B cell (primary cell): ENCODE data around the gene C10orf90. TPM values are rescaled to one million over a fixed set of nuclear protein-coding genes. Genes with fewer than 3 reads are reported as not detected.

ENCODE experiments used
- ATAC-seq: fragments of 200-7000 bp; cut with Tn5 transposase; one replicate; pipeline ENCODE4 v1.10.0; 2021; ENCODE audit warnings: low read depth, mild to moderate bottlenecking, moderate number of reproducible peaks, moderate library complexity
- CTCF ChIA-PET: fragments of 350-600 bp; sonication (Branson Sonifier 250); formaldehyde crosslinking; loops from one replicate; lab custom pipeline; 2021; ENCODE audit warnings: antibody characterized with exemption, inconsistent platforms; lab: Charles Lee
- POLR2A ChIA-PET: fragments of 350-600 bp; sonication (Branson Sonifier 250); formaldehyde crosslinking; loops from one replicate; lab custom pipeline; 2021; ENCODE audit warnings: antibody characterized with exemption; lab: Charles Lee
- DNase-seq: peaks from one replicate; pipeline ENCODE4 v3.0.0; 2013
- H2AFZ ChIP-seq: 2 replicates; pipeline ENCODE4 v1.6.1; 2012; ENCODE audit warnings: mild to moderate bottlenecking, low read depth, low read length; ENCODE audit not compliant: insufficient read depth, poor library complexity, severe bottlenecking
- H3K27ac ChIP-seq, 2 donors: 1 replicate in 1 of 2; 2 replicates in 1 of 2; pipeline ENCODE4 v1.5.1; 2012 to 2013; ENCODE audit warnings: low read length in 2 of 2, mild to moderate bottlenecking in 2 of 2, moderate library complexity in 1 of 2
- H3K27me3 ChIP-seq, 4 experiments: fragments of 200-600 bp in 1 of 4; sonication (generic) in 1 of 4; replicated peaks in 1 of 4; 1 replicate in 2 of 4; 2 replicates in 2 of 4; pipeline versions ENCODE4 v1.6.1 to v1.7.0; 2013 to 2016; ENCODE audit warnings: low read length in 3 of 4, mild to moderate bottlenecking in 2 of 4, mixed read lengths in 1 of 4, moderate library complexity in 1 of 4; ENCODE audit not compliant: insufficient read depth in 4 of 4, control insufficient read depth in 3 of 4; ENCODE audit errors: control extremely low read depth in 1 of 4
- H3K36me3 ChIP-seq, 2 experiments: replicated peaks in 1 of 2; 1 replicate in 1 of 2; 2 replicates in 1 of 2; pipeline versions ENCODE4 v1.6.1 to v1.7.1; 2013; ENCODE audit warnings: low read length in 1 of 2; ENCODE audit not compliant: insufficient read depth in 2 of 2, control insufficient read depth in 1 of 2; ENCODE audit errors: control extremely low read depth in 1 of 2, extremely low read depth in 1 of 2
- H3K4me1 ChIP-seq, 2 donors: fragments of 200-600 bp in 1 of 2; sonication (generic) in 1 of 2; 1 replicate in 1 of 2; 2 replicates in 1 of 2; pipeline versions ENCODE4 v1.5.1 to v1.6.1; 2013 to 2017; ENCODE audit warnings: low read length in 2 of 2; ENCODE audit not compliant: control insufficient read depth in 2 of 2, insufficient read depth in 2 of 2
- H3K4me2 ChIP-seq: replicated peaks from 2 replicates; pipeline ENCODE3; 2012; ENCODE audit warnings: mild to moderate bottlenecking, low read depth, low read length; ENCODE audit not compliant: poor library complexity, severe bottlenecking
- H3K4me3 ChIP-seq, 5 experiments: fragments of 200-600 bp in 1 of 5; sonication (generic) in 1 of 5; 1 replicate in 3 of 5; 2 replicates in 2 of 5; pipeline versions ENCODE4 v1.5.1 to v1.7.0; 2011 to 2016; ENCODE audit warnings: low read length in 4 of 5, mild to moderate bottlenecking in 4 of 5, low read depth in 2 of 5, control low read depth in 1 of 5, moderate library complexity in 1 of 5; ENCODE audit not compliant: insufficient read depth in 1 of 5; ENCODE audit errors: control extremely low read depth in 1 of 5, extremely low read depth in 1 of 5
- H3K79me2 ChIP-seq: fragments of 200-600 bp; sonication (generic); one replicate; pipeline ENCODE4 v1.6.0; 2016; ENCODE audit warnings: low read length; ENCODE audit not compliant: control insufficient read depth, insufficient read depth
- H3K9ac ChIP-seq: fragments of 200-600 bp; sonication (generic); 2 replicates; pipeline ENCODE4 v1.6.1; 2017; ENCODE audit warnings: mild to moderate bottlenecking, low read length, moderate library complexity
- H3K9me3 ChIP-seq, 3 donors: one replicate each; pipeline versions ENCODE4 v1.6.1 to v1.7.1; 2013; ENCODE audit warnings: low read length in 2 of 3; ENCODE audit not compliant: control insufficient read depth in 2 of 3, insufficient read depth in 1 of 3; ENCODE audit errors: control extremely low read depth in 1 of 3
- H4K20me1 ChIP-seq: 2 replicates; pipeline ENCODE4 v1.6.0; 2012; ENCODE audit warnings: mild to moderate bottlenecking, low read length; ENCODE audit not compliant: insufficient read depth, control insufficient read depth, poor library complexity, severe bottlenecking
- H3K27ac Mint-ChIP-seq: one replicate; pipeline ENCODE4 v1.8.0; 2021; ENCODE audit warnings: mixed read lengths
- H3K27me3 Mint-ChIP-seq: one replicate; pipeline ENCODE4 v1.8.0; 2021; ENCODE audit warnings: mixed read lengths
- H3K4me1 Mint-ChIP-seq: one replicate; pipeline ENCODE4 v1.8.0; 2021; ENCODE audit warnings: mixed read lengths
- H3K4me3 Mint-ChIP-seq: one replicate; pipeline ENCODE4 v1.8.0; 2021; ENCODE audit warnings: mixed read lengths
- H3K9me3 Mint-ChIP-seq: one replicate; pipeline ENCODE4 v1.8.0; 2022; ENCODE audit warnings: mixed read lengths; ENCODE audit not compliant: insufficient read depth
- EZH2 ChIP-seq: IDR thresholded peaks from 2 replicates; pipeline ENCODE4 v1.6.1; 2012; ENCODE audit warnings: borderline replicate concordance, low read depth, mild to moderate bottlenecking, moderate library complexity, low read length; ENCODE audit not compliant: insufficient read depth, poor library complexity, severe bottlenecking
- WGBS: methylation state at CpG from one replicate; pipeline ENCODE4 v1.1.5; 2013; ENCODE audit warnings: missing lambda C conversion rate; ENCODE audit not compliant: insufficient coverage; 5-methylcytosine and 5-hydroxymethylcytosine counted together
- intact Hi-C: fragments of 100-400 bp; cut with micrococcal nuclease; formaldehyde crosslinking; loops from one replicate; pipeline ENCODE4 v1.10.0; 2022
- polyA plus RNA-seq: library from polyadenylated mRNA; depleted of rRNA; stranded (reverse); fragments of >200 nt; gene quantifications from 2 replicates; pipeline ENCODE4 v1.2.3, GENCODE V29; 2012
- total RNA-seq, 2 donors: library from RNA; stranded (reverse); fragments of 120-200 nt in 1 of 2; gene quantifications; 1 replicate in 1 of 2; 2 replicates in 1 of 2; pipeline versions ENCODE4 v1.2.3 to v1.2.4, GENCODE V29; 2013 to 2022
- TF ChIP-seq, protein P1 (sequence below): fragments of 200-600 bp; IDR thresholded peaks from one replicate; pipeline ENCODE4 v1.8.0; 2022; ENCODE audit warnings: antibody characterized with exemption, mild to moderate bottlenecking

The C10orf90 gene
- total and polyA plus RNA-seq, 2 donors (not counting 1 experiment from before 2014, with no cell fraction given) = not detected

DNA sequence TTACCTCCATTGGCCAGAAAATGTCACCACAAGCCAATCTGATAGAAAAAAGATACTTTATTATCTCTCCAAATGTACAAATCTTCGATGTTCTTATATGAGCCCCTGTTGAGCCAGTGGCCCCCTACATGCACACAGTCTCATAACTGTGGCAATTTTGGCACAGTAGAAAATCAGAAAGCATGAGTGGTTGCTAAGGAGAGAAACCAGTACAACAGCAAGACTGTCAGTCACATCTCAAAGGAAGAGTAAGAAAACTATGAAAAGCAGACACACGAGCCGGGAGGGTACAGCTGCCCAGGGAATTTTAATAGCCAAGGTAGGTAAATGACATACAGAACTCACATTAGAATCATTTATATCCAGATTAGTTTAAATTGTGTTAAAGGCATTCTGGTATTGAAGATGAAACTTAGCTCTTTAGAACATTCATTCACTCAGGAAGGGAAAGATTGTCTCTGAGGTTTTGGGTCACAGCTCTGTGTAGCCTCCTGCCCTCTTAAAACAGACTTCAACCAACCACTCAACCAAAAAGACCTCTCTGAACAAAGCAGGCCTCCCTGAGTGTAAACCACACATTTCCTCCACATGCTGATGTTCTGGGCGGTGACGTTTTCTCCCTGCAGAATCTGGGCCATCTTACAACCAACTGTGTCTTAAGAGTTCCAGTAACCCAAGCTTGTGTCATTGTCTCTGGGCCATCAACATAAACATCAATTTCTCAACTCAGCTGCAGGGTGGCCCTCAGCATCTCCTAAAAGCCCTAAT lies 201.4 kb downstream of the C10orf90 start:
- TF ChIP-seq, protein P1, sequence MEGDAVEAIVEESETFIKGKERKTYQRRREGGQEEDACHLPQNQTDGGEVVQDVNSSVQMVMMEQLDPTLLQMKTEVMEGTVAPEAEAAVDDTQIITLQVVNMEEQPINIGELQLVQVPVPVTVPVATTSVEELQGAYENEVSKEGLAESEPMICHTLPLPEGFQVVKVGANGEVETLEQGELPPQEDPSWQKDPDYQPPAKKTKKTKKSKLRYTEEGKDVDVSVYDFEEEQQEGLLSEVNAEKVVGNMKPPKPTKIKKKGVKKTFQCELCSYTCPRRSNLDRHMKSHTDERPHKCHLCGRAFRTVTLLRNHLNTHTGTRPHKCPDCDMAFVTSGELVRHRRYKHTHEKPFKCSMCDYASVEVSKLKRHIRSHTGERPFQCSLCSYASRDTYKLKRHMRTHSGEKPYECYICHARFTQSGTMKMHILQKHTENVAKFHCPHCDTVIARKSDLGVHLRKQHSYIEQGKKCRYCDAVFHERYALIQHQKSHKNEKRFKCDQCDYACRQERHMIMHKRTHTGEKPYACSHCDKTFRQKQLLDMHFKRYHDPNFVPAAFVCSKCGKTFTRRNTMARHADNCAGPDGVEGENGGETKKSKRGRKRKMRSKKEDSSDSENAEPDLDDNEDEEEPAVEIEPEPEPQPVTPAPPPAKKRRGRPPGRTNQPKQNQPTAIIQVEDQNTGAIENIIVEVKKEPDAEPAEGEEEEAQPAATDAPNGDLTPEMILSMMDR = no peak
- no peak for TF ChIP-seq EZH2
- H3K4me1 ChIP-seq = no peaks in the 10 kb centered on the region

DNA sequence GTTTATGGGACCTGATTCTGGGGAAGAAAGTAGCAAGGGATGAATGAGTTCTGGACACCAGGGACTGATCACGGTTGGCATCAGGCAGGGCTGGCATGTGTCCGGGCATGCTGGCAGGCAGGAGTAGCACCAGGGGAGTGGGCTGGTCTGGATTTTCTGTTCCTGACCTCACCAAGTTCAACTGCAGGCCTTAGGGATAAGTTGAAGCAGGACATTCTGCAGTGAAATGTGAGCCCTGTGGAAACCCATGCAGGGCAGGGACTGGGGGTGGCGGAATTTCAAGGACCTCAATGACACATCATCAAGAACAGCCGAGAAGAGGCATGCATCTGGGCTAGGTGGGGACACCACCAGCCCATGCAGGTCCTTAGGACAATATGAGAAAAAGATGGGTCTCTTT lies 202.0 kb downstream of the C10orf90 start:
- H3K9ac ChIP-seq = no peak overlapping the region
- H3K9me3 ChIP-seq = peaks cover 0 to 6% (median 0%) of the 10 kb centered on the region in 3 donors
- ChIA-PET CTCF (no interaction called here), POLR2A (no interaction called here)
- no peak overlapping the region for H3K4me2 ChIP-seq
- H3K79me2 ChIP-seq = no peaks in the 10 kb centered on the region
- Mint-ChIP-seq H3K27ac (no peak overlapping the region), H3K4me1 (no peaks in the 10 kb centered on the region), H3K9me3 (no peaks in the 10 kb centered on the region), H3K4me3 (no peak overlapping the region), H3K27me3 (peaks cover 9% of the 10 kb centered on the region)
- H3K36me3 ChIP-seq = no peaks in the 10 kb centered on the region
- no peak overlapping the region for H2AFZ ChIP-seq
- TF ChIP-seq EZH2 = no peak
- TF ChIP-seq, protein P1 = no peak
- no peak overlapping the region for H3K4me3 ChIP-seq
- H3K4me1 ChIP-seq = no peaks in the 10 kb centered on the region
- no peak for ATAC-seq
- no peaks in the 10 kb centered on the region for H3K27me3 ChIP-seq
- H4K20me1 ChIP-seq = no peaks in the 10 kb centered on the region
- no peak overlapping the region for H3K27ac ChIP-seq
- intact Hi-C loops = no loop called here
- WGBS = 96% methylated on average over 2 of the region's 4 CpGs
- no peak for DNase-seq

More for the DNA sequence above, 201.4 kb downstream of the C10orf90 start:
- Histone ChIP-seq H3K9me3 (peaks cover 0 to 4% (median 0%) of the 10 kb centered on the region in 3 donors), H3K27me3 (no peaks in the 10 kb centered on the region), H3K4me2 (no peak overlapping the region), H4K20me1 (no peaks in the 10 kb centered on the region), H3K79me2 (no peaks in the 10 kb centered on the region), H3K27ac (no peak overlapping the region), H3K9ac (no peak overlapping the region), H3K36me3 (no peaks in the 10 kb centered on the region), H2AFZ (no peak overlapping the region), H3K4me3 (no peak overlapping the region)
- no peak for DNase-seq
- H3K27me3 Mint-ChIP-seq = peaks cover 9% of the 10 kb centered on the region
- ChIA-PET POLR2A (no interaction called here), CTCF (no interaction called here)
- ATAC-seq = no peak
- H3K4me3 Mint-ChIP-seq = no peak overlapping the region
- H3K9me3 Mint-ChIP-seq = no peaks in the 10 kb centered on the region
- WGBS = 0% methylated on average over 2 of the region's 5 CpGs
- intact Hi-C loops = no loop called here
- H3K4me1 Mint-ChIP-seq = no peaks in the 10 kb centered on the region
- no peak overlapping the region for H3K27ac Mint-ChIP-seq
